K562 (cell line): ENCODE data around the gene FXYD3. TPM values are rescaled to one million over a fixed set of nuclear protein-coding genes. Genes with fewer than 3 reads are reported as not detected.

Source experiments
- BRF1 ChIP-seq: IDR thresholded peaks from 3 replicates; pipeline ENCODE4 v1.6.1; 2011; ENCODE audit warnings: borderline replicate concordance, mild to moderate bottlenecking; ENCODE audit not compliant: insufficient read length; ENCODE audit errors: extremely low read depth
- CBX3 ChIP-seq, 2 experiments: IDR thresholded peaks; 1 replicate in 1 of 2; 2 replicates in 1 of 2; pipeline ENCODE4 v1.6.1; 2012; ENCODE audit warnings: inconsistent platforms in 2 of 2, low read length in 2 of 2, borderline replicate concordance in 1 of 2, control low read depth in 1 of 2
- CXXC5 ChIP-seq: fragments of 250-450 bp; sonication (Bioruptor Pico); IDR thresholded peaks from 2 replicates; pipeline ENCODE4 v1.8.0; 2022; ENCODE audit warnings: inconsistent platforms, mild to moderate bottlenecking, moderate library complexity
- FOXJ2 ChIP-seq: fragments of 200-800 bp; sonication (Bioruptor generic); IDR thresholded peaks from 2 replicates; pipeline ENCODE4 v1.6.1; 2016; ENCODE audit warnings: missing genetic modification characterization, missing compliant biosample characterization
- HDAC2 ChIP-seq: fragments of 450-650 bp; IDR thresholded peaks from 2 replicates; pipeline ENCODE4 v1.6.1; 2016; ENCODE audit warnings: mild to moderate bottlenecking
- HIVEP1 ChIP-seq: fragments of 250-450 bp; sonication (Bioruptor Pico); IDR thresholded peaks from 2 replicates; pipeline ENCODE4 v1.4.0; 2020; ENCODE audit warnings: mild to moderate bottlenecking
- KLF10 ChIP-seq: fragments of 250-450 bp; sonication (Bioruptor Pico); IDR thresholded peaks from 2 replicates; pipeline ENCODE4 v1.6.1; 2021; ENCODE audit warnings: matching md5 sums
- KLF13 ChIP-seq: fragments of 450-650 bp; IDR thresholded peaks from 2 replicates; pipeline ENCODE4 v1.6.1; 2016; ENCODE audit warnings: missing genetic modification characterization, low read depth, mild to moderate bottlenecking, missing compliant biosample characterization, moderate library complexity, borderline replicate concordance
- NUFIP1 ChIP-seq: fragments of 450-650 bp; IDR thresholded peaks from 2 replicates; pipeline ENCODE4 v1.6.1; 2018; ENCODE audit not compliant: partially characterized antibody
- RHOXF2B ChIP-seq: fragments of 250-450 bp; sonication (Bioruptor Pico); conservative IDR thresholded peaks from 2 replicates; pipeline ENCODE4 v1.5.1; 2021
- SMAD4 ChIP-seq: fragments of 250-450 bp; sonication (Bioruptor Pico); conservative IDR thresholded peaks from 2 replicates; pipeline ENCODE4 v1.8.0; 2021; ENCODE audit warnings: inconsistent platforms, mild to moderate bottlenecking, moderate library complexity
- SOX6 ChIP-seq: fragments of 450-650 bp; IDR thresholded peaks from 2 replicates; pipeline ENCODE4 v1.6.1; 2014; ENCODE audit warnings: mild to moderate bottlenecking
- ZFPM2 ChIP-seq: fragments of 250-450 bp; sonication (Bioruptor Pico); IDR thresholded peaks from 2 replicates; pipeline ENCODE4 v1.5.1; 2022; ENCODE audit warnings: mild to moderate bottlenecking
- ZNF586 ChIP-seq: fragments of 450-650 bp; formaldehyde crosslinking; conservative IDR thresholded peaks from 2 replicates; pipeline ENCODE4 v1.4.0; 2020; ENCODE audit warnings: mild to moderate bottlenecking, moderate library complexity
- polyA plus RNA-seq, 8 experiments: library from polyadenylated mRNA; depleted of rRNA in 4 of 8; stranded (reverse) in 5 of 8; unstranded in 3 of 8; fragments of >200 nt; fragmentation: Nextera tagmentation in 2 of 8; fragmentation: Illumina TruSeq in 1 of 8; extraction: Ambion mirVana in 2 of 8; extraction: Trizol in 1 of 8; gene quantifications; 2 replicates each; pipeline versions ENCODE4 v1.2.1 to v1.2.3, GENCODE V29; 2011 to 2014; ENCODE audit warnings: inconsistent platforms in 1 of 8, missing spikeins in 1 of 8
- total RNA-seq, 7 experiments: library from RNA; depleted of rRNA in 6 of 7; stranded (reverse); fragments of >200 nt in 6 of 7; fragmentation: Illumina TruSeq in 2 of 7; extraction: Trizol in 2 of 7; gene quantifications; 2 replicates each; pipeline versions ENCODE4 v1.2.1 to v1.2.3, GENCODE V29; 2011 to 2021; ENCODE audit warnings: low replicate concordance in 1 of 7
- TF ChIP-seq, protein P1 (sequence below): fragments of 250-450 bp; sonication (Bioruptor Pico); IDR thresholded peaks from 2 replicates; pipeline ENCODE4 v1.4.0; 2020; ENCODE audit warnings: mild to moderate bottlenecking, moderate library complexity, borderline replicate concordance
- TF ChIP-seq, protein P2 (sequence below): fragments of 250-450 bp; sonication (Bioruptor Pico); IDR thresholded peaks from 2 replicates; pipeline ENCODE4 v1.5.0; 2020; ENCODE audit warnings: mild to moderate bottlenecking
- TF ChIP-seq, protein P3 (sequence below): fragments of 250-450 bp; sonication (Bioruptor Pico); IDR thresholded peaks from 2 replicates; pipeline ENCODE4 v1.8.0; 2021; ENCODE audit warnings: mild to moderate bottlenecking, moderate library complexity
- TF ChIP-seq, protein P4 (sequence below): IDR thresholded peaks from 3 replicates; pipeline ENCODE4 v1.6.1; 2011; ENCODE audit warnings: borderline replicate concordance, mild to moderate bottlenecking, moderate library complexity; ENCODE audit not compliant: insufficient read length; ENCODE audit errors: extremely low read depth

The FXYD3 gene
- total and polyA plus RNA-seq, 9 of the 15 experiments (the other 6 are each of a cell fraction or from before 2014, with no cell fraction given), result 0.24 TPM; not detected in 8

DNA sequence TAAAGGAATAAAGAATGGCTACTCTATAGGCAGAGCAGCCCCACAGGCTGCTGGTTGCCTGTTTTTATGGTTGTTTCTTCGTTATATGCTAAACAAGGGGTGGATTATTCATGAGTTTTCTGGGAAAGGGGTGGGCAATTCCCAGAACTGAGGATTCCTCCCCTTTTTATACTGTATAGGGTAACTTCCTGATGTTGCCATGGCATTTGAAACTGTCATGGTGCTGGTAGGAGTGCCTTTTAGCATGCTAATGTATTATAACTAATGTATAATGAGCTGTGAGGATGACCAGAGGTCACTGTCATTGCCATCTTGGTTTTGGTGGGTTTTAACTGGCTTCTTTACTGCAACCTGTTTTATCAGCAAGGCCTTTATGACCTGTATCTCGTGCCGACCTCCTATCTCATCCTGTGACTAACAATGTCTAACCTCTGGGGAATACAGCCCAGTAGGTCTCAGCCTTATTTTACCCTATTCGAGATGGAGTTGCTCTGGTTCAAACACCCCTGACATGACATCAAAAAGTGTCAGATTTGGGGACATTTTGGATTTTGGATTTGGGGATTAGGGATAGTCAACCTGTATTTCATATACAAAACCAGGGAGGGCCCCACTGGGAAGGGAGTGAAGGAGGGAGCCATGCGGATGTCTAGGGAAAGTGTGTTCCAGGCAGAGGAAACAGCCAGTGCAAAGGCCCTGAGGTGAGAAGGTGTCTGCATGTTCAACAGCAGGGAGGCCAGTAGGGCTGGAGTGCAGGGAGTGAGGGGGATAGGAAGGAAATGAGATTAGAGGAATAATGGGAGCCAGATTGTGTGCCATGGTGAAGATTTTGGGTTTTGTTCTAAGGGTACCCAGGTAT is 49.8 kb downstream of the FXYD3 start (continued):
- TF ChIP-seq, protein P1, sequence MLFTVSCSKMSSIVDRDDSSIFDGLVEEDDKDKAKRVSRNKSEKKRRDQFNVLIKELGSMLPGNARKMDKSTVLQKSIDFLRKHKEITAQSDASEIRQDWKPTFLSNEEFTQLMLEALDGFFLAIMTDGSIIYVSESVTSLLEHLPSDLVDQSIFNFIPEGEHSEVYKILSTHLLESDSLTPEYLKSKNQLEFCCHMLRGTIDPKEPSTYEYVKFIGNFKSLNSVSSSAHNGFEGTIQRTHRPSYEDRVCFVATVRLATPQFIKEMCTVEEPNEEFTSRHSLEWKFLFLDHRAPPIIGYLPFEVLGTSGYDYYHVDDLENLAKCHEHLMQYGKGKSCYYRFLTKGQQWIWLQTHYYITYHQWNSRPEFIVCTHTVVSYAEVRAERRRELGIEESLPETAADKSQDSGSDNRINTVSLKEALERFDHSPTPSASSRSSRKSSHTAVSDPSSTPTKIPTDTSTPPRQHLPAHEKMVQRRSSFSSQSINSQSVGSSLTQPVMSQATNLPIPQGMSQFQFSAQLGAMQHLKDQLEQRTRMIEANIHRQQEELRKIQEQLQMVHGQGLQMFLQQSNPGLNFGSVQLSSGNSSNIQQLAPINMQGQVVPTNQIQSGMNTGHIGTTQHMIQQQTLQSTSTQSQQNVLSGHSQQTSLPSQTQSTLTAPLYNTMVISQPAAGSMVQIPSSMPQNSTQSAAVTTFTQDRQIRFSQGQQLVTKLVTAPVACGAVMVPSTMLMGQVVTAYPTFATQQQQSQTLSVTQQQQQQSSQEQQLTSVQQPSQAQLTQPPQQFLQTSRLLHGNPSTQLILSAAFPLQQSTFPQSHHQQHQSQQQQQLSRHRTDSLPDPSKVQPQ (CRISPR knock-in tag), result peak; percentile 59; the same call in 1 of the 2 replicates
- TF ChIP-seq CBX3 (IDR thresholded peaks at IDR 0.05; ENCODE audit: borderline replicate concordance in 1 of 2, low read length in 2 of 2) (no peak), HIVEP1 (CRISPR knock-in tag) (peak; percentile 90), KLF13 (tag) (0 out of 2 replicates have a peak, but pooled peaks have one; percentile 51), HDAC2 (peak; percentile 53; the same call in 1 of the 2 replicates), SMAD4 (CRISPR knock-in tag) (peak; percentile 97), BRF1 (no peak), ZNF586 (CRISPR knock-in tag) (0 out of 2 replicates have a peak, but pooled peaks have one; percentile 56), RHOXF2B (CRISPR knock-in tag) (0 out of 2 replicates have a peak, but pooled peaks have one; percentile 25), CXXC5 (CRISPR knock-in tag) (peak; percentile 90), FOXJ2 (tag) (no peak), KLF10 (CRISPR knock-in tag) (peak; percentile 81; the same call in 1 of the 2 replicates), SOX6 (0 out of 2 replicates have a peak, but pooled peaks have one; percentile 23), NUFIP1 (peak; percentile 84), ZFPM2 (CRISPR knock-in tag) (0 out of 2 replicates have a peak, but pooled peaks have one; percentile 18)
- TF ChIP-seq, protein P2, sequence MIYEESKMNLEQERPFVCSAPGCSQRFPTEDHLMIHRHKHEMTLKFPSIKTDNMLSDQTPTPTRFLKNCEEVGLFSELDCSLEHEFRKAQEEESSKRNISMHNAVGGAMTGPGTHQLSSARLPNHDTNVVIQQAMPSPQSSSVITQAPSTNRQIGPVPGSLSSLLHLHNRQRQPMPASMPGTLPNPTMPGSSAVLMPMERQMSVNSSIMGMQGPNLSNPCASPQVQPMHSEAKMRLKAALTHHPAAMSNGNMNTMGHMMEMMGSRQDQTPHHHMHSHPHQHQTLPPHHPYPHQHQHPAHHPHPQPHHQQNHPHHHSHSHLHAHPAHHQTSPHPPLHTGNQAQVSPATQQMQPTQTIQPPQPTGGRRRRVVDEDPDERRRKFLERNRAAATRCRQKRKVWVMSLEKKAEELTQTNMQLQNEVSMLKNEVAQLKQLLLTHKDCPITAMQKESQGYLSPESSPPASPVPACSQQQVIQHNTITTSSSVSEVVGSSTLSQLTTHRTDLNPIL (CRISPR knock-in tag), result peak; percentile 75; the same call in 1 of the 2 replicates
- TF ChIP-seq, protein P3, sequence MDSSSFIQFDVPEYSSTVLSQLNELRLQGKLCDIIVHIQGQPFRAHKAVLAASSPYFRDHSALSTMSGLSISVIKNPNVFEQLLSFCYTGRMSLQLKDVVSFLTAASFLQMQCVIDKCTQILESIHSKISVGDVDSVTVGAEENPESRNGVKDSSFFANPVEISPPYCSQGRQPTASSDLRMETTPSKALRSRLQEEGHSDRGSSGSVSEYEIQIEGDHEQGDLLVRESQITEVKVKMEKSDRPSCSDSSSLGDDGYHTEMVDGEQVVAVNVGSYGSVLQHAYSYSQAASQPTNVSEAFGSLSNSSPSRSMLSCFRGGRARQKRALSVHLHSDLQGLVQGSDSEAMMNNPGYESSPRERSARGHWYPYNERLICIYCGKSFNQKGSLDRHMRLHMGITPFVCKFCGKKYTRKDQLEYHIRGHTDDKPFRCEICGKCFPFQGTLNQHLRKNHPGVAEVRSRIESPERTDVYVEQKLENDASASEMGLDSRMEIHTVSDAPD, result peak; percentile 67; the same call in 1 of the 2 replicates
- TF ChIP-seq, protein P4, sequence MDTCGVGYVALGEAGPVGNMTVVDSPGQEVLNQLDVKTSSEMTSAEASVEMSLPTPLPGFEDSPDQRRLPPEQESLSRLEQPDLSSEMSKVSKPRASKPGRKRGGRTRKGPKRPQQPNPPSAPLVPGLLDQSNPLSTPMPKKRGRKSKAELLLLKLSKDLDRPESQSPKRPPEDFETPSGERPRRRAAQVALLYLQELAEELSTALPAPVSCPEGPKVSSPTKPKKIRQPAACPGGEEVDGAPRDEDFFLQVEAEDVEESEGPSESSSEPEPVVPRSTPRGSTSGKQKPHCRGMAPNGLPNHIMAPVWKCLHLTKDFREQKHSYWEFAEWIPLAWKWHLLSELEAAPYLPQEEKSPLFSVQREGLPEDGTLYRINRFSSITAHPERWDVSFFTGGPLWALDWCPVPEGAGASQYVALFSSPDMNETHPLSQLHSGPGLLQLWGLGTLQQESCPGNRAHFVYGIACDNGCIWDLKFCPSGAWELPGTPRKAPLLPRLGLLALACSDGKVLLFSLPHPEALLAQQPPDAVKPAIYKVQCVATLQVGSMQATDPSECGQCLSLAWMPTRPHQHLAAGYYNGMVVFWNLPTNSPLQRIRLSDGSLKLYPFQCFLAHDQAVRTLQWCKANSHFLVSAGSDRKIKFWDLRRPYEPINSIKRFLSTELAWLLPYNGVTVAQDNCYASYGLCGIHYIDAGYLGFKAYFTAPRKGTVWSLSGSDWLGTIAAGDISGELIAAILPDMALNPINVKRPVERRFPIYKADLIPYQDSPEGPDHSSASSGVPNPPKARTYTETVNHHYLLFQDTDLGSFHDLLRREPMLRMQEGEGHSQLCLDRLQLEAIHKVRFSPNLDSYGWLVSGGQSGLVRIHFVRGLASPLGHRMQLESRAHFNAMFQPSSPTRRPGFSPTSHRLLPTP, result no peak
